ENCODE measurements around the gene ARHGEF4. TPM values are rescaled to one million over a fixed set of nuclear protein-coding genes. Genes with fewer than 3 reads are reported as not detected.

The ARHGEF4 gene
- total RNA-seq, 2 donors from 2014 or later, result 50.3 to 54.7 TPM

DNA sequence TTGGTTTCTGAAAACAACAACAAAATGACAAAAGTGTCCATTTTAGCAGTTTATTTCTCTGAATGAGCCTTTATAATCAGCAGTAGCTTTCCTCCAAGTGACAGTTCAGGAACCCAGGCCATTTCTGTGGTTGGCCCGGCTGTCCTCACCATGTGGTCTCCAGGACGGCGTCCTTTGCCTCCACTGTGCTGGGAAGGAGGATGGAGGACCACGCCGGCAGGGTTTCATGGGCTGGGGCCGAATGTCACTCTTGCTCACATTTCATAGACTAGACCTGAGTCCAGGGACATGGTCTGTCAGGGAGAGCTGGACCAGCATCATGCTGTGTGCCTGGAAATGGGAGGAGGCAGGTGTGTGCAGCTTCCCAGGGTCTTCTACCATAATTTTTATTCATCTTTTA, 50.9 kb downstream of the ARHGEF4 start:
- Histone ChIP-seq H3K4me1 (ENCODE audit: control insufficient read depth, insufficient read depth, low read length) (no peaks in the 10 kb centered on the region), H3K27me3 (ENCODE audit: control insufficient read depth, insufficient read depth, low read length, poor library complexity, severe bottlenecking) (no peaks in the 10 kb centered on the region), H3K4me3 (ENCODE audit: low read length) (no peak overlapping the region), H3K9ac (ENCODE audit: extremely low read depth, low read length, poor library complexity, severe bottlenecking) (no peak overlapping the region), H3K9me3 (ENCODE audit: control insufficient read depth, low read length) (peaks cover 5% of the 10 kb centered on the region), H3K36me3 (ENCODE audit: control insufficient read depth, insufficient read depth, low read length) (no peaks in the 10 kb centered on the region), H3K27ac (ENCODE audit: low read depth, low read length) (no peak overlapping the region)
- Mint-ChIP-seq H3K4me3 (no peak overlapping the region), H3K4me1 (no peaks in the 10 kb centered on the region), H3K27ac (no peak overlapping the region), H3K36me3 (ENCODE audit: low read depth) (no peaks in the 10 kb centered on the region), H3K27me3 (ENCODE audit: insufficient read depth) (no peaks in the 10 kb centered on the region), H3K9me3 (no peaks in the 10 kb centered on the region)
- DNase-seq, result no peak
- 82 to 89% methylated on average over 3 to 6 of the region's 6 CpGs for WGBS, 2 experiments (ENCODE audit: insufficient coverage in 1 of 2, insufficient read length in 1 of 2)
- TF ChIP-seq, protein P1, sequence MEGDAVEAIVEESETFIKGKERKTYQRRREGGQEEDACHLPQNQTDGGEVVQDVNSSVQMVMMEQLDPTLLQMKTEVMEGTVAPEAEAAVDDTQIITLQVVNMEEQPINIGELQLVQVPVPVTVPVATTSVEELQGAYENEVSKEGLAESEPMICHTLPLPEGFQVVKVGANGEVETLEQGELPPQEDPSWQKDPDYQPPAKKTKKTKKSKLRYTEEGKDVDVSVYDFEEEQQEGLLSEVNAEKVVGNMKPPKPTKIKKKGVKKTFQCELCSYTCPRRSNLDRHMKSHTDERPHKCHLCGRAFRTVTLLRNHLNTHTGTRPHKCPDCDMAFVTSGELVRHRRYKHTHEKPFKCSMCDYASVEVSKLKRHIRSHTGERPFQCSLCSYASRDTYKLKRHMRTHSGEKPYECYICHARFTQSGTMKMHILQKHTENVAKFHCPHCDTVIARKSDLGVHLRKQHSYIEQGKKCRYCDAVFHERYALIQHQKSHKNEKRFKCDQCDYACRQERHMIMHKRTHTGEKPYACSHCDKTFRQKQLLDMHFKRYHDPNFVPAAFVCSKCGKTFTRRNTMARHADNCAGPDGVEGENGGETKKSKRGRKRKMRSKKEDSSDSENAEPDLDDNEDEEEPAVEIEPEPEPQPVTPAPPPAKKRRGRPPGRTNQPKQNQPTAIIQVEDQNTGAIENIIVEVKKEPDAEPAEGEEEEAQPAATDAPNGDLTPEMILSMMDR (conservative IDR thresholded peaks at IDR 0.05), result no peak

DNA sequence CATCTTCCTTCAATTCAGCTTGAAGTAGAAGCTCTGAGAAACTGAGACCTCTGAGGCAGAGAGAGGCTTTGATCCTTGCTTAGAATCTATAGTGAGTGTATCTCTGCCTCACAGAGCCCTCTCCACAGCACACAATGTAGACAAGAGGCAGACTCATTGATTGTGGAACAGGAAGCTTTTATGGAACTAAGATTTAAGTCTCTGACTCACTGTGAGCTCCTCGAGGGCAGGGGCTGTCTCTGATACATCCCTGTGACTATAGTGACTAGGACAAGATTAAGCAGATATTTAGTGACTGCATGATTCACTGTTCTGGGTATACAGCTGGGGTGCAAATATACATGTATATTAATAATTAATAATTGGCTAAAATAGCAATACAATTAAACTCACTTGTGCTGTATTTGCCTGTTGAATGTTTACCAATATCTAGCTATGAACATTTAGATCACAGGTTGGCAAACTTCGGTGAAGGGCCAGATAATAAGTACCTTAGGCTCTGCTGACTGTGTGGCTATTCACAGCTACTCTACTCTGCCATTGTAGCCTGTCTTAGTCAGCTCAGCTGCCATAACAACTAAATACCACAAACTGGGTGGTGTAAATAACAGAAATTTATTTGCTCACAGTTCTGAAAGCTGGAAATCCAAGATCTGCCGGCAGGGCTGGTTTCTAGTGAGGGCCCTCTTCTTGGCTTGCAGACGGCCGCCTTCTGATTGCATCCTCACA, 54.4 kb downstream of the ARHGEF4 start:
- Histone ChIP-seq H3K4me1 (ENCODE audit: control insufficient read depth, insufficient read depth, low read length) (no peaks in the 10 kb centered on the region), H3K9me3 (ENCODE audit: control insufficient read depth, low read length) (peaks cover 5% of the 10 kb centered on the region), H3K4me3 (ENCODE audit: low read length) (no peak overlapping the region), H3K9ac (ENCODE audit: extremely low read depth, low read length, poor library complexity, severe bottlenecking) (no peak overlapping the region), H3K36me3 (ENCODE audit: control insufficient read depth, insufficient read depth, low read length) (no peaks in the 10 kb centered on the region), H3K27ac (ENCODE audit: low read depth, low read length) (no peak overlapping the region), H3K27me3 (ENCODE audit: control insufficient read depth, insufficient read depth, low read length, poor library complexity, severe bottlenecking) (no peaks in the 10 kb centered on the region)
- TF ChIP-seq, protein P1 (conservative IDR thresholded peaks at IDR 0.05), result no peak
- DNase-seq, result no peak
- H3K9me3 Mint-ChIP-seq, result no peaks in the 10 kb centered on the region
- no peaks in the 10 kb centered on the region for H3K27me3 Mint-ChIP-seq (ENCODE audit: insufficient read depth)
- no peak overlapping the region for H3K27ac Mint-ChIP-seq
- no peaks in the 10 kb centered on the region for H3K4me1 Mint-ChIP-seq
- WGBS, 2 experiments (ENCODE audit: insufficient coverage in 1 of 2, insufficient read length in 1 of 2), result 90 to 95% methylated on average over 4 to 5 of the region's 5 CpGs
- H3K36me3 Mint-ChIP-seq (ENCODE audit: low read depth), result no peaks in the 10 kb centered on the region
- no peak overlapping the region for H3K4me3 Mint-ChIP-seq

DNA sequence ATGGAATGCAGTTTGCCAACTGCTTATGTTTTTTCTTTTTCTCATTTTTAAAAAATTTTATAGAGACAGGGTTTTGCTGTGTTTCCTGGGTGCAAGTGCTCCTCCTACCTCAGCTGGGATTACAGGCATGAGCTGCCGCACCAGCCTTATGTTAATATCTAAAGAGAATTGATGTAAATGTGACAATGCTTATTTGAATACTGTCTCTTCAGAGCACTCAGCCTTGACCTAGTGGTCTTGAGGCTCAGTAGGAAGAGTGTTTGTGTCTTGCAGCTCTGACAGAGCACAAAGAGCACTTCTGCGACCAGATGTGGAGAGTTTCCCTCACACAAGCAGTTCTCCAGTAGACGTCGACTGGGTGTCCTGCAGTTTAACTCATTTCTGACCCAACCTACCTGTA, 55.3 kb downstream of the ARHGEF4 start:
- H3K4me1 ChIP-seq (ENCODE audit: control insufficient read depth, insufficient read depth, low read length), result no peaks in the 10 kb centered on the region
- TF ChIP-seq, protein P1 (conservative IDR thresholded peaks at IDR 0.05), result no peak
- Mint-ChIP-seq H3K27me3 (ENCODE audit: insufficient read depth) (no peaks in the 10 kb centered on the region), H3K9me3 (no peaks in the 10 kb centered on the region), H3K4me1 (no peaks in the 10 kb centered on the region), H3K4me3 (no peak overlapping the region), H3K27ac (no peak overlapping the region), H3K36me3 (ENCODE audit: low read depth) (no peaks in the 10 kb centered on the region)
- H3K36me3 ChIP-seq (ENCODE audit: control insufficient read depth, insufficient read depth, low read length), result no peaks in the 10 kb centered on the region
- H3K9ac ChIP-seq (ENCODE audit: extremely low read depth, low read length, poor library complexity, severe bottlenecking), result no peak overlapping the region
- peaks cover 5% of the 10 kb centered on the region for H3K9me3 ChIP-seq (ENCODE audit: control insufficient read depth, low read length)
- H3K4me3 ChIP-seq (ENCODE audit: low read length), result no peak overlapping the region
- no peaks in the 10 kb centered on the region for H3K27me3 ChIP-seq (ENCODE audit: control insufficient read depth, insufficient read depth, low read length, poor library complexity, severe bottlenecking)
- no peak for DNase-seq
- H3K27ac ChIP-seq (ENCODE audit: low read depth, low read length), result no peak overlapping the region
- WGBS, 2 experiments (ENCODE audit: insufficient coverage in 1 of 2, insufficient read length in 1 of 2), result 89% methylated on average over 4 of the region's 4 CpGs
